ENCODE measurements around the gene GRID2.

The GRID2 gene

GRCh38 chr4:92520563-92520962 is 216.8 kb downstream of the GRID2 start:
- DNase-seq (ENCODE audit: low spot score in 2 of 2) (no peak), ATAC-seq (replicated peaks; ENCODE audit: extremely low read depth, poor library complexity, severe bottlenecking) (no peak)
- Mint-ChIP-seq H3K27ac (ENCODE audit: low read depth) (no peak overlapping the region), H3K27me3 (no peaks in the 10 kb centered on the region), H3K4me1 (no peaks in the 10 kb centered on the region), H3K4me3 (no peak overlapping the region), H3K9me3 (peaks cover 7% of the 10 kb centered on the region), H3K36me3 (ENCODE audit: insufficient read depth) (no peaks in the 10 kb centered on the region)

GRCh38 chr4:92521941-92522340 is 218.2 kb downstream of the GRID2 start:
- ATAC-seq (replicated peaks; ENCODE audit: extremely low read depth, poor library complexity, severe bottlenecking): no peak
- no peaks in the 10 kb centered on the region for H3K27me3 Mint-ChIP-seq
- H3K4me3 Mint-ChIP-seq: no peak overlapping the region
- no peaks in the 10 kb centered on the region for H3K36me3 Mint-ChIP-seq (ENCODE audit: insufficient read depth)
- no peaks in the 10 kb centered on the region for H3K4me1 Mint-ChIP-seq
- H3K27ac Mint-ChIP-seq (ENCODE audit: low read depth): no peak overlapping the region
- no peak for DNase-seq (ENCODE audit: low spot score in 2 of 2)
- H3K9me3 Mint-ChIP-seq: peaks cover 1% of the 10 kb centered on the region

- DNase-seq (ENCODE audit: low spot score in 2 of 2): no peak
- H3K36me3 Mint-ChIP-seq (ENCODE audit: insufficient read depth): no peaks in the 10 kb centered on the region
- H3K4me1 Mint-ChIP-seq: no peaks in the 10 kb centered on the region
- no peaks in the 10 kb centered on the region for H3K27me3 Mint-ChIP-seq
- no peak for ATAC-seq (replicated peaks; ENCODE audit: extremely low read depth, poor library complexity, severe bottlenecking)
- H3K9me3 Mint-ChIP-seq: no peaks in the 10 kb centered on the region
- H3K27ac Mint-ChIP-seq (ENCODE audit: low read depth): no peak overlapping the region
- H3K4me3 Mint-ChIP-seq: no peak overlapping the region
These were observed 218.6 kb downstream of the GRID2 start for GRCh38 chr4:92522356-92522755.

GRCh38 chr4:92524131-92524530 is 220.4 kb downstream of the GRID2 start:
- DNase-seq (ENCODE audit: low spot score in 2 of 2): no peak
- no peak for ATAC-seq (replicated peaks; ENCODE audit: extremely low read depth, poor library complexity, severe bottlenecking)
- no peaks in the 10 kb centered on the region for H3K4me1 Mint-ChIP-seq
- H3K9me3 Mint-ChIP-seq: peaks cover 5% of the 10 kb centered on the region
- H3K36me3 Mint-ChIP-seq (ENCODE audit: insufficient read depth): no peaks in the 10 kb centered on the region
- H3K27ac Mint-ChIP-seq (ENCODE audit: low read depth): no peak overlapping the region
- no peak overlapping the region for H3K4me3 Mint-ChIP-seq
- H3K27me3 Mint-ChIP-seq: no peaks in the 10 kb centered on the region

- Mint-ChIP-seq H3K36me3 (ENCODE audit: insufficient read depth) (no peaks in the 10 kb centered on the region), H3K4me3 (no peak overlapping the region), H3K4me1 (no peaks in the 10 kb centered on the region), H3K27me3 (no peaks in the 10 kb centered on the region), H3K9me3 (peaks cover 19% of the 10 kb centered on the region), H3K27ac (ENCODE audit: low read depth) (no peak overlapping the region)
- DNase-seq (ENCODE audit: low spot score in 2 of 2): no peak
- no peak for ATAC-seq (replicated peaks; ENCODE audit: extremely low read depth, poor library complexity, severe bottlenecking)
These were observed 224.8 kb downstream of the GRID2 start for GRCh38 chr4:92528541-92528940.

DNA sequence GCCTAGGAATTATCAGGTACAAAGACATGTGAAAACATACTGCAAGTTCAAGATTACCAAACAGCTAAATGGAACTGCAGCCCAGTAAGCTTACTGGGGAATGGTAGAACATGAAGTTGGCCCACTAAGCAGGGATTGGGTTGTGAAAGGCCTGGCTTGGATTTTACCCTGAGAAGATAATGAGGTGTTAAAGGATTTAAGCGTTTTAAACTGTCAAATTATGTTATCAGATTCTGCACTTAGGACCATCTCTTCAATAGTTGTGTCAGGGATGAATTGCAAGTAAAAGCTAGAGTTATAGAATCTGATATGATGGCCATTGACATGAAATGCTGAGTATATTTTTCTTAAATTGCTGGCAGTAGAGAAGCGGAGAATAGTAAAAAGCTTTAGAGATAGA is 225.7 kb downstream of the GRID2 start:
- no peak for ATAC-seq (replicated peaks; ENCODE audit: extremely low read depth, poor library complexity, severe bottlenecking)
- no peaks in the 10 kb centered on the region for H3K4me1 Mint-ChIP-seq
- H3K4me3 Mint-ChIP-seq: no peak overlapping the region
- no peaks in the 10 kb centered on the region for H3K36me3 Mint-ChIP-seq (ENCODE audit: insufficient read depth)
- H3K27me3 Mint-ChIP-seq: no peaks in the 10 kb centered on the region
- H3K9me3 Mint-ChIP-seq: peaks cover 19% of the 10 kb centered on the region
- no peak for DNase-seq (ENCODE audit: low spot score in 2 of 2)
- H3K27ac Mint-ChIP-seq (ENCODE audit: low read depth): no peak overlapping the region

DNA sequence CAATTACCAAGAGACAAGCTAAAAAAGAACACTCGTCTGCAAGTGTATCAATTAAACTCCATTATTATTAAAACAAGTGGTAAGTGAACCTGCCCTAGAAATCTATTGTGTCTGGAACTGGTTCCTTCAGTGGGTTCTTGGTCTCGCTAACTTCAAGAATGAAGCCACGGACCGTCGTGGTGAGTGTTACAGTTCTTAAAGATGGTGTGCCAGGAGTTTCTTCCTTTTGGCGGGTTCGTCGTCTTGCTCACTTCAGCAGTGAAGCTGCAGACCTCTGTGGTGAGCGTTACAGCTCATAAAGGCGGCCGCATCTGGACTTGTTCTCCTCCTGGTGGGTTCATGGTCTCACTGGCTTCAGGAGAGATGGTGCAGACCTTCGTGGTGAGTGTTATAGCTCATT is 231.8 kb downstream of the GRID2 start:
- H3K27me3 Mint-ChIP-seq: no peaks in the 10 kb centered on the region
- H3K36me3 Mint-ChIP-seq (ENCODE audit: insufficient read depth): no peaks in the 10 kb centered on the region
- H3K4me1 Mint-ChIP-seq: no peaks in the 10 kb centered on the region
- ATAC-seq (replicated peaks; ENCODE audit: extremely low read depth, poor library complexity, severe bottlenecking) (no peak), DNase-seq (ENCODE audit: low spot score in 2 of 2) (no peak)
- H3K9me3 Mint-ChIP-seq: peaks cover 6% of the 10 kb centered on the region
- no peak overlapping the region for H3K4me3 Mint-ChIP-seq
- no peak overlapping the region for H3K27ac Mint-ChIP-seq (ENCODE audit: low read depth)

- Mint-ChIP-seq H3K4me3 (no peak overlapping the region), H3K27me3 (no peaks in the 10 kb centered on the region), H3K9me3 (peaks cover 18% of the 10 kb centered on the region), H3K36me3 (ENCODE audit: insufficient read depth) (no peaks in the 10 kb centered on the region), H3K27ac (ENCODE audit: low read depth) (no peak overlapping the region), H3K4me1 (no peaks in the 10 kb centered on the region)
- DNase-seq (ENCODE audit: low spot score in 2 of 2) (no peak), ATAC-seq (replicated peaks; ENCODE audit: extremely low read depth, poor library complexity, severe bottlenecking) (no peak)
These were observed 247.8 kb downstream of the GRID2 start for GRCh38 chr4:92551616-92552015.

DNA sequence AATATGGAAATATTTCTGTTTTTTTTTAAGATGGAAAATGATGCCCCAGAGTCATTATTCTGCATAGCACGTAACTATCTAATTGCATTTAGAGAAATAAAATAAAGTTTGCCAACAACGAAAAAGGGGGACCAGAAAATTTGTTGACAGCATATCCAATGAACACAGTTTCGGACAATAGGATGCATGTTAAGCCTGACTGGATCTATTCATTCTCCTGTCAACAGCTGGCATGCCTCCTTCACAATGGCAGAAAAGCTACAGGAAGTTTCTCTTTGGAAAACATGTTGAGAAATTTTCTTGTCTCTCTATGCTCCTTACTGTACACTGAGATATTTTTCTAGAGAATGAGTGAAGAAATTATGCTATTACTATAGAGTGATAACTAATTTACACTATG is 262.5 kb downstream of the GRID2 start:
- ATAC-seq (replicated peaks; ENCODE audit: extremely low read depth, poor library complexity, severe bottlenecking): no peak
- no peaks in the 10 kb centered on the region for H3K27me3 Mint-ChIP-seq
- H3K9me3 Mint-ChIP-seq: peaks cover 22% of the 10 kb centered on the region
- no peak overlapping the region for H3K27ac Mint-ChIP-seq (ENCODE audit: low read depth)
- no peak for DNase-seq (ENCODE audit: low spot score in 2 of 2)
- H3K4me3 Mint-ChIP-seq: no peak overlapping the region
- no peaks in the 10 kb centered on the region for H3K36me3 Mint-ChIP-seq (ENCODE audit: insufficient read depth)
- H3K4me1 Mint-ChIP-seq: no peaks in the 10 kb centered on the region

GRCh38 chr4:92580816-92581215 is 277.1 kb downstream of the GRID2 start:
- no peaks in the 10 kb centered on the region for H3K27me3 Mint-ChIP-seq
- H3K9me3 Mint-ChIP-seq: peaks cover 10% of the 10 kb centered on the region
- no peak for DNase-seq (ENCODE audit: low spot score in 2 of 2)
- no peaks in the 10 kb centered on the region for H3K36me3 Mint-ChIP-seq (ENCODE audit: insufficient read depth)
- ATAC-seq (replicated peaks; ENCODE audit: extremely low read depth, poor library complexity, severe bottlenecking): no peak
- no peaks in the 10 kb centered on the region for H3K4me1 Mint-ChIP-seq
- H3K4me3 Mint-ChIP-seq: no peak overlapping the region
- no peak overlapping the region for H3K27ac Mint-ChIP-seq (ENCODE audit: low read depth)

GRCh38 chr4:92599044-92599443 is 295.3 kb downstream of the GRID2 start:
- DNase-seq (ENCODE audit: low spot score in 2 of 2) (no peak), ATAC-seq (replicated peaks; ENCODE audit: extremely low read depth, poor library complexity, severe bottlenecking) (no peak)
- Mint-ChIP-seq H3K27ac (ENCODE audit: low read depth) (no peak overlapping the region), H3K4me1 (no peaks in the 10 kb centered on the region), H3K27me3 (no peaks in the 10 kb centered on the region), H3K9me3 (peaks cover 18% of the 10 kb centered on the region), H3K4me3 (no peak overlapping the region), H3K36me3 (ENCODE audit: insufficient read depth) (no peaks in the 10 kb centered on the region)

- H3K27me3 Mint-ChIP-seq: no peaks in the 10 kb centered on the region
- no peak for DNase-seq (ENCODE audit: low spot score in 2 of 2)
- H3K9me3 Mint-ChIP-seq: peaks cover 18% of the 10 kb centered on the region
These were observed 296.9 kb downstream of the GRID2 start for GRCh38 chr4:92600638-92601037.

DNA sequence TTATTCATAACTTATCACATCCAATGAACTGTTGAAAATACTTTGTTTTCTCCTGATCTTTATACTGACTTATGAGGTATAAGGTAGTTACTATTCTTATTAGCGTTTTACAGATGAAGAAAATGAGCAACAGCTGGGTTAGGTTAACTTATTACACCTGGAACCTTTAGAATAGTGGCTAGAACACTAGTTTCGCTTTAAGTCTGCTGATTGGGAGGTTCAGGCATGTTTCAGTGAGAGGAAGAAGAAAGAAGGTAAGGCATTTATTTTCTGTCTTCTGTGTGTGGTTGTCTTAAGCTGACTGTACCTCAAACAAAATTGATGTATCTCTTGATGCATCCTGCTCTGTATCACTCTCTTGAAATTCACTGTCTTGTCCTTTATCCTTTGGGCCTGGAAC is 302.5 kb downstream of the GRID2 start:
- Mint-ChIP-seq H3K36me3 (ENCODE audit: insufficient read depth) (no peaks in the 10 kb centered on the region), H3K9me3 (peaks cover 16% of the 10 kb centered on the region), H3K4me3 (no peak overlapping the region), H3K27me3 (no peaks in the 10 kb centered on the region), H3K27ac (ENCODE audit: low read depth) (no peak overlapping the region), H3K4me1 (no peaks in the 10 kb centered on the region)
- DNase-seq (ENCODE audit: low spot score in 2 of 2): no peak
- no peak for ATAC-seq (replicated peaks; ENCODE audit: extremely low read depth, poor library complexity, severe bottlenecking)

More at GRCh38 chr4:92600638-92601037, 296.9 kb downstream of the GRID2 start:
- H3K27ac Mint-ChIP-seq (ENCODE audit: low read depth): no peak overlapping the region
- no peaks in the 10 kb centered on the region for H3K4me1 Mint-ChIP-seq
- no peak for ATAC-seq (replicated peaks; ENCODE audit: extremely low read depth, poor library complexity, severe bottlenecking)
- H3K36me3 Mint-ChIP-seq (ENCODE audit: insufficient read depth): no peaks in the 10 kb centered on the region
- no peak overlapping the region for H3K4me3 Mint-ChIP-seq

DNA sequence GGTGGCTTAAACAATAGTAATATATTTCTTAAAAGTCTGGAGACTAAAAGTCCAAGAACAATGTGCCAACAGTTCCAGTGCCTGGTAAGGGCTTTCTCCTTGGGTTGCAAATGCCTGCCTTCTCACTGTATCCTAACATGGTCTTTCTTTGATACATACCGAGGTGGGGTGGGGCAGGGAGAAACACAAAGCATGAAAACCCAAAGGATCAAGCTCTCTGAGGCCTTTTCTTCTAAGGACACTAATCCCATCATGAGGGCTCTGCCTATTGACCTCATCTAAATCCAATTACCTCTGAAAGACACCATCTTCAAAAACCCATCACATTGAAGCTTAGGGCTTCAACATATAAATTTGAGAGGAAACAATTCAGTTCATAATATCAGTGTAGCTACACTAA is 311.3 kb downstream of the GRID2 start:
- Mint-ChIP-seq H3K27me3 (no peaks in the 10 kb centered on the region), H3K27ac (ENCODE audit: low read depth) (no peak overlapping the region), H3K4me3 (no peak overlapping the region), H3K9me3 (peaks cover 28% of the 10 kb centered on the region), H3K36me3 (ENCODE audit: insufficient read depth) (peaks cover 1% of the 10 kb centered on the region), H3K4me1 (no peaks in the 10 kb centered on the region)
- ATAC-seq (replicated peaks; ENCODE audit: extremely low read depth, poor library complexity, severe bottlenecking): no peak
- DNase-seq (ENCODE audit: low spot score in 2 of 2): no peak

Data from central memory CD8-positive, alpha-beta T cell (primary cell).